A549 treated with GW870086 at 1 μM for 4 hours (cell line): ENCODE results near the gene CREG1. TPM values are rescaled to one million over a fixed set of nuclear protein-coding genes. Genes with fewer than 3 reads are reported as not detected.

Experiments
- total RNA-seq: library from RNA; stranded (reverse); fragments of 200-300 nt; extraction: Qiagen RNA extraction; gene quantifications from 5 replicates; pipeline ENCODE4 v1.2.3, GENCODE V29; 2022; ENCODE audit warnings: low read depth

CREG1 gene
- 74.4 to 96.9 TPM (median 91.4 TPM) in 5 replicates for total RNA-seq

DNA sequence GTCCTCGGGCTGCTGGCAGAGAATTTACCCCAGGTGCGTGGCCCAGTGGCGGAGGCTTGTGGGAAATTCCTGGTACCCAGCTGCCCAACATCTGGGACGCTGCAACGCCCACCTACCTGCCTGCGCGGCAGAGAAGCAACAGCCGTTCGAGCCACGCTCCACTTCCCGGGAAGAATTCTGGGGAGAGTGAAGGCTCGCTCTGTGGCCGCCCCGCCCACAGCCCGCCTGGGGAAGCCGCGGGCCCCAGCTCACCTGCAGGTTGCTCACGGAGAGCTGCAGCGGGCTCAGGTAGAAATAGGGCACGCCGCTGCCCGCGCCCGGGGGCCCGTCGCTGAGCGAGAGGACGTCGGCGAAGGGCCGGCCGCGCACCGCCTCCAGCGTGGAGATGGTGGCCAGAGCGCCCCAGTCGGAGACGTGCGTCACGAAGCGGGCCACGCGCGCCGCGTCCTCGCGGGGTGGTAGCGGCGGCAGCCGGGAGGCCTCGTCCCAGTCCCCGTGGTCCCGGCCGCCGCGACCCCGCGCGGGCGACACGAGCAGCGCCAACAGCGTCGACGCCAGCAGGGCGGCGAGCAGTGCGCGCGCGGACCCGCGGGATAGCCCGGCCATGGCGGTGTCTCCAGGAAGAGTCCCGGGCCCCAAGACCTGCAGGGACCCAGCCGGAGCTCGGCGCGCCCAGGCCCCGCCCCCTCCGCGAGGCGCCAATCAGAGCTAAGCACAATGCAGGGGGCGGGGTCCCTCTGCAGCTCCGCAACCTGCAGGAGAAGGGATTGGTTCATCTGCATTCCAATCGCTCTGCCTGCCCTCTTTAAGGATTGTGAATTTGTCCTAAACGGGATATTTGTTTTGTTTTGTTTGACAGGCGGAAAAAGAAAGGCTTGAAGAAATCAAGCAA, at the start of gene CREG1:
Gene CREG1, minus strand, starts transcription at position 627 of the 892 bp plus-strand sequence.

GRCh38 chr1:167518331-167518700, 35.2 kb downstream of the CREG1 start, which contains the start of gene CD247:
Gene CD247, minus strand, starts transcription at chr1:167518529. Its CDS starts 64 bp downstream, at chr1:167518465.

Other genes starting within 250 kb of the CREG1 start
- gene CD247, start 35.2 kb downstream of the CREG1 start, total RNA-seq: 0.21 to 0.50 TPM (median 0.30 TPM) in 4 of 5 replicates, not detected in the other
- gene RCSD1, start 76.5 kb upstream of the CREG1 start, total RNA-seq: 0.06 to 0.14 TPM in 2 of 5 replicates, not detected in the others
- gene MPZL1, start 168.2 kb upstream of the CREG1 start, total RNA-seq: 102 to 135 TPM (median 123 TPM) in 5 replicates